ENCODE results near the gene SPATA21. TPM values are rescaled to one million over a fixed set of nuclear protein-coding genes. Genes with fewer than 3 reads are reported as not detected.
A peak's percentile ranks its signal among the peaks of the same experiment; 100 is the strongest.
"Not testable (repeated sequence)": the region's sequence is repeated elsewhere in the genome, so short reads cannot be mapped to it uniquely, and the experiment has no call there.

The SPATA21 gene
- not detected for total RNA-seq

GRCh38 chr1:16436946-16437474 lies at the start of gene SPATA21:
Gene SPATA21, minus strand, starts transcription at chr1:16437424. Its CDS starts 6,053 bp downstream, at chr1:16431371.
- peak; percentile 23 for ATAC-seq (ENCODE audit: insufficient number of reproducible peaks, low FRiP score, low read depth)
- H3K27me3 ChIP-seq (replicated peaks; ENCODE audit: insufficient read depth): no peaks in the 10 kb centered on the region
- no peak within 1 kb of the TSS for H3K27ac ChIP-seq
- TF ChIP-seq CTCF (IDR thresholded peaks at IDR 0.05): no peak
- DNase-seq (ENCODE audit: low spot score): no peak
- no peaks in the 10 kb centered on the region for H3K36me3 ChIP-seq
- peaks cover 7 to 10% of the 10 kb centered on the region in 2 donors for H3K4me1 ChIP-seq (ENCODE audit: control insufficient read depth in 1 of 2, low read depth in 2 of 2)
- no peak within 1 kb of the TSS for H3K4me3 ChIP-seq
- H3K9me3 ChIP-seq: no peaks in the 10 kb centered on the region

- peaks cover 38% of the 10 kb centered on the region for H3K36me3 ChIP-seq
- ATAC-seq (ENCODE audit: insufficient number of reproducible peaks, low FRiP score, low read depth); H3K4me3 ChIP-seq; H3K27ac ChIP-seq; H3K4me1 ChIP-seq (ENCODE audit: control insufficient read depth in 1 of 2, low read depth in 2 of 2); H3K9me3 ChIP-seq; H3K27me3 ChIP-seq (replicated peaks; ENCODE audit: insufficient read depth); DNase-seq (ENCODE audit: low spot score): not testable (repeated sequence)
Measured at GRCh38 chr1:16487011-16487410, 49.8 kb upstream of the SPATA21 start.

GRCh38 chr1:16486316-16486715 lies 49.1 kb upstream of the SPATA21 start:
- not testable (repeated sequence) for H3K4me1 ChIP-seq (ENCODE audit: control insufficient read depth in 1 of 2, low read depth in 2 of 2); ATAC-seq (ENCODE audit: insufficient number of reproducible peaks, low FRiP score, low read depth); H3K9me3 ChIP-seq; H3K4me3 ChIP-seq; H3K27ac ChIP-seq; H3K27me3 ChIP-seq (replicated peaks; ENCODE audit: insufficient read depth); DNase-seq (ENCODE audit: low spot score)
- peaks cover 38% of the 10 kb centered on the region for H3K36me3 ChIP-seq

GRCh38 chr1:16484931-16485330 lies 47.7 kb upstream of the SPATA21 start:
- H3K27ac ChIP-seq: no peak overlapping the region
- DNase-seq (ENCODE audit: low spot score) (no peak), ATAC-seq (ENCODE audit: insufficient number of reproducible peaks, low FRiP score, low read depth) (no peak)
- no peak overlapping the region for H3K4me3 ChIP-seq
- no peaks in the 10 kb centered on the region for H3K9me3 ChIP-seq
- TF ChIP-seq CTCF (IDR thresholded peaks at IDR 0.05): no peak
- H3K36me3 ChIP-seq: peaks cover 47% of the 10 kb centered on the region
- H3K27me3 ChIP-seq (replicated peaks; ENCODE audit: insufficient read depth): no peaks in the 10 kb centered on the region
- no peaks in the 10 kb centered on the region for H3K4me1 ChIP-seq (ENCODE audit: control insufficient read depth in 1 of 2, low read depth in 2 of 2)

- TF ChIP-seq CTCF (IDR thresholded peaks at IDR 0.05): no peak
- Histone ChIP-seq H3K27ac (no peak overlapping the region), H3K9me3 (no peaks in the 10 kb centered on the region), H3K27me3 (replicated peaks; ENCODE audit: insufficient read depth) (no peaks in the 10 kb centered on the region), H3K4me3 (no peak overlapping the region), H3K36me3 (peaks cover 44% of the 10 kb centered on the region), H3K4me1 (ENCODE audit: control insufficient read depth in 1 of 2, low read depth in 2 of 2) (no peaks in the 10 kb centered on the region)
- ATAC-seq (ENCODE audit: insufficient number of reproducible peaks, low FRiP score, low read depth): no peak
- no peak for DNase-seq (ENCODE audit: low spot score)
Measured at GRCh38 chr1:16484501-16484835, 47.2 kb upstream of the SPATA21 start.

- not testable (repeated sequence) for ATAC-seq (ENCODE audit: insufficient number of reproducible peaks, low FRiP score, low read depth); H3K27me3 ChIP-seq (replicated peaks; ENCODE audit: insufficient read depth); H3K4me3 ChIP-seq; H3K4me1 ChIP-seq (ENCODE audit: control insufficient read depth in 1 of 2, low read depth in 2 of 2); H3K9me3 ChIP-seq; DNase-seq (ENCODE audit: low spot score); H3K27ac ChIP-seq
- peaks cover 43% of the 10 kb centered on the region for H3K36me3 ChIP-seq
Measured at GRCh38 chr1:16483639-16484500, 46.6 kb upstream of the SPATA21 start.

- not testable (repeated sequence) for DNase-seq (ENCODE audit: low spot score); H3K27me3 ChIP-seq (replicated peaks; ENCODE audit: insufficient read depth); H3K27ac ChIP-seq; H3K4me3 ChIP-seq; ATAC-seq (ENCODE audit: insufficient number of reproducible peaks, low FRiP score, low read depth); H3K9me3 ChIP-seq; H3K4me1 ChIP-seq (ENCODE audit: control insufficient read depth in 1 of 2, low read depth in 2 of 2)
- peaks cover 39% of the 10 kb centered on the region for H3K36me3 ChIP-seq
Measured at GRCh38 chr1:16483146-16483545, 45.9 kb upstream of the SPATA21 start.

All from thoracic aorta (tissue), 2 donors.